HepG2 (cell line): ENCODE results near the gene ATP5MK. TPM values are rescaled to one million over a fixed set of nuclear protein-coding genes. Genes with fewer than 3 reads are reported as not detected.

Experiments
- ARNTL ChIP-seq: sonication (generic); formaldehyde crosslinking; IDR thresholded peaks from 2 replicates; pipeline ENCODE4 v1.4.0; 2020; ENCODE audit warnings: mild to moderate bottlenecking, missing genetic modification reagents
- ASH2L ChIP-seq: fragments of 300-600, 200-600 bp; sonication (generic); IDR thresholded peaks from 2 replicates; pipeline ENCODE4 v1.7.0; 2017; ENCODE audit warnings: low read depth, mild to moderate bottlenecking, moderate library complexity, mixed read lengths, low read length; ENCODE audit not compliant: insufficient read length
- ATF4 ChIP-seq, 2 experiments: fragments of 450-650 bp in 1 of 2; sonication (generic) in 1 of 2; formaldehyde crosslinking; IDR thresholded peaks; 2 replicates each; pipeline versions ENCODE4 v1.5.0 to v1.8.0; 2020 to 2022; ENCODE audit warnings: mild to moderate bottlenecking in 1 of 2, missing genetic modification reagents in 1 of 2
- ATF7 ChIP-seq, 2 experiments: fragments of 450-650 bp in 1 of 2; sonication (generic) in 1 of 2; formaldehyde crosslinking in 1 of 2; IDR thresholded peaks; 2 replicates each; pipeline versions ENCODE4 v1.4.0 to v1.6.1; 2016 to 2020; ENCODE audit warnings: antibody characterized with exemption in 1 of 2, mild to moderate bottlenecking in 1 of 2, missing genetic modification reagents in 1 of 2
- CCAR2 ChIP-seq: fragments of 200-400 bp; formaldehyde crosslinking; optimal IDR thresholded peaks from 2 replicates; pipeline ENCODE3; 2018; ENCODE audit warnings: low read depth, mild to moderate bottlenecking, low read length, moderate library complexity
- CENPT ChIP-seq: sonication (generic); formaldehyde crosslinking; IDR thresholded peaks from 2 replicates; pipeline ENCODE4 v1.8.0; 2022; ENCODE audit warnings: low read depth, mild to moderate bottlenecking, moderate library complexity, missing genetic modification reagents
- CHCHD3 ChIP-seq: sonication (generic); formaldehyde crosslinking; IDR thresholded peaks from 2 replicates; pipeline ENCODE4 v1.8.0; 2022; ENCODE audit warnings: mild to moderate bottlenecking, missing genetic modification reagents, moderate library complexity
- FLYWCH1 ChIP-seq: sonication (generic); formaldehyde crosslinking; IDR thresholded peaks from 2 replicates; pipeline ENCODE4 v1.8.1; 2023; ENCODE audit warnings: mild to moderate bottlenecking, missing genetic modification reagents
- MAFF ChIP-seq: IDR thresholded peaks from 2 replicates; pipeline ENCODE4 v1.6.1; 2011; ENCODE audit warnings: low read depth, low read length, improper control_type of control experiment
- MTA1 ChIP-seq: sonication (generic); formaldehyde crosslinking; IDR thresholded peaks from 2 replicates; pipeline ENCODE4 v1.4.0; 2020; ENCODE audit warnings: missing genetic modification reagents, mild to moderate bottlenecking, borderline replicate concordance
- MXI1 ChIP-seq: IDR thresholded peaks from 3 replicates; pipeline ENCODE4 v1.6.1; 2012; ENCODE audit warnings: low read depth, low read length, inconsistent platforms, borderline replicate concordance
- RXRA ChIP-seq: sonication (generic); formaldehyde crosslinking; IDR thresholded peaks from 2 replicates; pipeline ENCODE4 v1.5.1; 2020; ENCODE audit warnings: missing genetic modification reagents
- SOX13 ChIP-seq, 3 experiments: fragments of 450-650 bp in 1 of 3; sonication (generic) in 1 of 3; formaldehyde crosslinking in 1 of 3; IDR thresholded peaks in 2 of 3; conservative IDR thresholded peaks in 1 of 3; 2 replicates each; pipeline versions ENCODE4 v1.5.0 to v1.6.1; 2016 to 2020; ENCODE audit warnings: antibody characterized with exemption in 1 of 3, mild to moderate bottlenecking in 1 of 3, missing compliant biosample characterization in 1 of 3, missing genetic modification reagents in 1 of 3, moderate library complexity in 1 of 3
- U2AF2 ChIP-seq: fragments of 200-400 bp; formaldehyde crosslinking; IDR thresholded peaks from 2 replicates; pipeline ENCODE4 v1.6.1; 2017; ENCODE audit warnings: low read depth, mild to moderate bottlenecking, low read length
- ZFY ChIP-seq: sonication (generic); formaldehyde crosslinking; IDR thresholded peaks from 2 replicates; pipeline ENCODE4 v1.4.0; 2020; ENCODE audit warnings: missing genetic modification reagents
- ZNF335 ChIP-seq: sonication (generic); formaldehyde crosslinking; IDR thresholded peaks from 2 replicates; pipeline ENCODE4 v1.4.0; 2020; ENCODE audit warnings: missing genetic modification reagents
- ZNF468 ChIP-seq: sonication (generic); formaldehyde crosslinking; IDR thresholded peaks from 2 replicates; pipeline ENCODE4 v1.8.0; 2022; ENCODE audit warnings: mild to moderate bottlenecking, moderate library complexity, missing genetic modification reagents
- polyA plus RNA-seq, 8 experiments: library from polyadenylated mRNA; depleted of rRNA in 3 of 8; stranded (reverse) in 7 of 8; unstranded in 1 of 8; fragments of >200 nt; fragmentation: Illumina TruSeq in 4 of 8; extraction: Trizol in 4 of 8; gene quantifications; 2 replicates each; pipeline versions ENCODE4 v1.2.1 to v1.2.3, GENCODE V29; 2011 to 2016; ENCODE audit warnings: low read depth in 4 of 8, missing spikeins in 1 of 8, mixed read lengths in 1 of 8; ENCODE audit not compliant: insufficient read depth in 1 of 8
- total RNA-seq, 5 experiments: library from RNA; depleted of rRNA; stranded (reverse); fragments of >200 nt; fragmentation: Illumina TruSeq; extraction: Trizol; gene quantifications; 2 replicates each; pipeline ENCODE4 v1.2.3, GENCODE V29; 2016; ENCODE audit warnings: low read depth in 1 of 5
- TF ChIP-seq, protein P1 (sequence below), 2 experiments: fragments of 450-650 bp in 1 of 2; sonication (generic) in 1 of 2; formaldehyde crosslinking in 1 of 2; IDR thresholded peaks; 2 replicates each; pipeline versions ENCODE4 v1.6.1 to v1.8.0; 2016 to 2022; ENCODE audit warnings: antibody characterized with exemption in 1 of 2, mild to moderate bottlenecking in 1 of 2, missing genetic modification reagents in 1 of 2

ATP5MK gene
- total and polyA plus RNA-seq, 2 of the 13 experiments (the other 11 are each of a cell fraction or from before 2014, with no cell fraction given) = 312 to 517 TPM

DNA sequence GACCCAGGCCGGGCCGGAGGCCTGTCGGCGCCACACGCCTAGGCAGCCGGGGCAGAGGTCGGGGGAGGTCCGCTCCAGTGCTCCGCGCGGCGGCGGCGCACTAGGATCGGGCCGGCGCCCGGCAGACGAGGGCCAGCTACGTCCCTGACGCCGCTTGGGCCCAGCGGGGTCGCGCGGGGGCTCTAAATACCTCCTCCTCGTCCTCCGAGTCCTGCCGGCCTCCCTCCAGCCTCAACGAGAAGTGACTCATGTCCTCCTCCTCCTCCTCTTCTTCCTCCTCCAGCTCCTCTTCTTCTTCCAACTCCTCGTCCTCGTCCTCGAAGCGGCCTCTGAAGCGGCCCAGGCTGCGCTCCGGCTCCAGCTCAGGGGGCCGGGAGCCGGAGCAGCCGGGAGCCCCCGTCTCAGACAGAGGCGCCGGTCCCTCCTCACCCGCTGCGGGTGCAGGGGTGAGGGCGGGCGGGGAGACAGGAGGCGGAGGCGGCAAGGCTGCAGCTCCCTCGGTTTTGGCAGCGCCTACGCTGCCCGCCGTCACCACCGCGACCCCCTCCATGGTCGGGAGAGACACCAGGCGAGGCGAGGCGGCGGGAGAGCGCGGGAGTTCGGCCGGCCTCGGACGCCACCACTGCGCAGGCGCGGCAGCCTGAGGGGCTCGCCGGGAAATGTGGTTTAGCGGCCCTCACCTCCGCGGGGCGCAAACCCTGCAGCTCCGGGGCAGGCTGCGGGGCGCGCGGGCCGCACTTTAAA, 45.6 kb downstream of the ATP5MK start, which contains the start of gene PCGF6 (continued):
- TF ChIP-seq, protein P1, sequence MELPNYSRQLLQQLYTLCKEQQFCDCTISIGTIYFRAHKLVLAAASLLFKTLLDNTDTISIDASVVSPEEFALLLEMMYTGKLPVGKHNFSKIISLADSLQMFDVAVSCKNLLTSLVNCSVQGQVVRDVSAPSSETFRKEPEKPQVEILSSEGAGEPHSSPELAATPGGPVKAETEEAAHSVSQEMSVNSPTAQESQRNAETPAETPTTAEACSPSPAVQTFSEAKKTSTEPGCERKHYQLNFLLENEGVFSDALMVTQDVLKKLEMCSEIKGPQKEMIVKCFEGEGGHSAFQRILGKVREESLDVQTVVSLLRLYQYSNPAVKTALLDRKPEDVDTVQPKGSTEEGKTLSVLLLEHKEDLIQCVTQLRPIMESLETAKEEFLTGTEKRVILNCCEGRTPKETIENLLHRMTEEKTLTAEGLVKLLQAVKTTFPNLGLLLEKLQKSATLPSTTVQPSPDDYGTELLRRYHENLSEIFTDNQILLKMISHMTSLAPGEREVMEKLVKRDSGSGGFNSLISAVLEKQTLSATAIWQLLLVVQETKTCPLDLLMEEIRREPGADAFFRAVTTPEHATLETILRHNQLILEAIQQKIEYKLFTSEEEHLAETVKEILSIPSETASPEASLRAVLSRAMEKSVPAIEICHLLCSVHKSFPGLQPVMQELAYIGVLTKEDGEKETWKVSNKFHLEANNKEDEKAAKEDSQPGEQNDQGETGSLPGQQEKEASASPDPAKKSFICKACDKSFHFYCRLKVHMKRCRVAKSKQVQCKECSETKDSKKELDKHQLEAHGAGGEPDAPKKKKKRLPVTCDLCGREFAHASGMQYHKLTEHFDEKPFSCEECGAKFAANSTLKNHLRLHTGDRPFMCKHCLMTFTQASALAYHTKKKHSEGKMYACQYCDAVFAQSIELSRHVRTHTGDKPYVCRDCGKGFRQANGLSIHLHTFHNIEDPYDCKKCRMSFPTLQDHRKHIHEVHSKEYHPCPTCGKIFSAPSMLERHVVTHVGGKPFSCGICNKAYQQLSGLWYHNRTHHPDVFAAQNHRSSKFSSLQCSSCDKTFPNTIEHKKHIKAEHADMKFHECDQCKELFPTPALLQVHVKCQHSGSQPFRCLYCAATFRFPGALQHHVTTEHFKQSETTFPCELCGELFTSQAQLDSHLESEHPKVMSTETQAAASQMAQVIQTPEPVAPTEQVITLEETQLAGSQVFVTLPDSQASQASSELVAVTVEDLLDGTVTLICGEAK (IDR thresholded peaks at IDR 0.05) = no peak
- TF ChIP-seq, protein P1 (CRISPR knock-in tag; IDR thresholded peaks at IDR 0.05) = no peak
- TF ChIP-seq CCAR2 = no peak
- no peak for TF ChIP-seq CENPT
- no peak for TF ChIP-seq ZNF335 (CRISPR knock-in tag)
- peak; percentile 40; the same call in 1 of the 2 replicates for TF ChIP-seq RXRA (CRISPR knock-in tag)
- no peak for TF ChIP-seq U2AF2
- no peak for TF ChIP-seq ATF4 (CRISPR knock-in tag; IDR thresholded peaks at IDR 0.05)
- TF ChIP-seq FLYWCH1 (CRISPR knock-in tag) = no peak
- TF ChIP-seq ASH2L = peak; percentile 74
- peak; percentile 89 for TF ChIP-seq ZFY (CRISPR knock-in tag)
- TF ChIP-seq MAFF = no peak
- TF ChIP-seq MXI1 = peak; percentile 33; the same call in 1 of the 3 replicates
- no peak for TF ChIP-seq CHCHD3
- TF ChIP-seq SOX13 (IDR thresholded peaks at IDR 0.05) = no peak
- no peak; a peak in 1 of 4 replicates for TF ChIP-seq SOX13 (CRISPR knock-in tag; conservative IDR thresholded peaks at IDR 0.05 in 1 of 2, IDR thresholded peaks at IDR 0.05 in 1 of 2)
- TF ChIP-seq ATF7 (IDR thresholded peaks at IDR 0.05) = no peak
- TF ChIP-seq ATF7 (CRISPR knock-in tag; IDR thresholded peaks at IDR 0.05) = no peak
- no peak for TF ChIP-seq ARNTL
- no peak for TF ChIP-seq MTA1 (CRISPR knock-in tag)
- no peak for TF ChIP-seq ZNF468 (CRISPR knock-in tag)
